ENCODE data around the gene CACNG7. TPM values are rescaled to one million over a fixed set of nuclear protein-coding genes. Genes with fewer than 3 reads are reported as not detected.

CACNG7 gene
- total and polyA plus RNA-seq, 10 of the 15 experiments (the other 5 are each of a cell fraction or from before 2014, with no cell fraction given): not detected

GRCh38 chr19:53874606-53874990 lies 34.5 kb upstream of the CACNG7 start (continued):
- TF ChIP-seq YY1 (IDR thresholded peaks at IDR 0.05; ENCODE audit: low read depth, low read length) (no peak), POU2F2 (IDR thresholded peaks at IDR 0.05; ENCODE audit: borderline replicate concordance, low read depth, low read length) (no peak), KAT2A (conservative IDR thresholded peaks at IDR 0.05; ENCODE audit: control insufficient read depth, low read depth, low read length) (no peak), USF2 (IDR thresholded peaks at IDR 0.05; ENCODE audit: borderline replicate concordance, low read depth, low read length) (no peak)

DNA sequence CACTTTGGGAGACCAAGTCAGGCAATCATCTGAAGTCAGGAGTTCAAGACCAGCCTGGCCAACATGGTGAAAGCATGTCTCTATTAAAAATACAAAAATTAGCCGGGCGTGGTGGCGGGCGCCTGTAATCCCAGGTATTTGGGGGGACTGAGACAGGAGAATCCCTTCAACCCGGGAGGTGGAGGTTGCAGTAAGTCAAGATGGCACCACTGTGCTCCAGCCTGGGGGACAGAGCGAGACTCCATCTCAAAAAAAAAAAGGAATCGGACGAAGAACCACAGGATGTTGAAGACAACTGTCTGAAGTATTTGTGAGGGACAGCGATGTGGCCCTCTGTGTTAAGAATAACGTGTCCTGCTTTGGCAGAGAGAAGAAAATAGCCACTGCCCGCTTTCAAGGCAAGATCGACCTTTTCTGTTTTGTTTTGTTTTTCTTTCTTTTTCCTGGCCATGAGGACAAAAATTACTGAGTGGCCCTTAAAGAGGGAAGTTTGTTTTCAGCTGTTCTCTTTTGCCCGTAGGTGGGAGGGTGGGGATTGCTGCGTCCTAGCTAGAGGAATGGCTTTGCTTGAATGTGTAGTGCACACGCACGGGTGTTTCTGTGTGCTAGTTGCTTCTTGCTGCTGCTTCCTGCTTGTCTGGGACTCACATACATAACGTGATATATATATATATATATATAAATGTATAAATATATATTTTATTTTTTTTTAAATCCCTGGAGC lies 33.3 kb upstream of the CACNG7 start:
- Histone ChIP-seq H3K4me1 (ENCODE audit: control insufficient read depth, insufficient read depth, low read length) (no peaks in the 10 kb centered on the region), H3K27ac (ENCODE audit: control insufficient read depth, insufficient read depth) (no peak overlapping the region), H3K4me2 (ENCODE audit: control insufficient read depth, insufficient read depth) (no peak overlapping the region), H3K36me3 (ENCODE audit: control insufficient read depth in 2 of 2, insufficient read depth in 2 of 2, low read length in 1 of 2) (no peaks in the 10 kb centered on the region), H3K27me3 (replicated peaks in 1 of 2; ENCODE audit: control insufficient read depth in 2 of 2, insufficient read depth in 2 of 2, low read length in 1 of 2) (no peaks in the 10 kb centered on the region), H3K9ac (ENCODE audit: control insufficient read depth, insufficient read depth, low read length) (no peak overlapping the region), H2AFZ (ENCODE audit: control insufficient read depth, low read depth, low read length) (no peak overlapping the region), H3K9me3 (replicated peaks; ENCODE audit: control insufficient read depth, insufficient read depth, low read length) (no peaks in the 10 kb centered on the region; the same call in 2 of the 3 replicates), H3K79me2 (ENCODE audit: control insufficient read depth, insufficient read depth, low read length) (no peaks in the 10 kb centered on the region), H3K4me3 (no peak overlapping the region), H4K20me1 (ENCODE audit: control insufficient read depth, insufficient read depth) (no peaks in the 10 kb centered on the region)
- SMC1A ChIA-PET (ENCODE audit: uncharacterized antibody, unreplicated experiment): no interaction called here
- RAD21 ChIA-PET (ENCODE audit: unreplicated experiment): no interaction called here
- no peak for DNase-seq (ENCODE audit: low read depth, low spot score)
- CTCF ChIA-PET: interaction anchor here (1.2 kb wide), 1 partner anchor 148 kb away, joined by 3 read pairs; no protein-coding TSS in a partner anchor
- ATAC-seq: no peak
- BruUV-seq (replicated peaks): no TSS peak
- no peak for FAIRE-seq
- 65% methylated on average over 17 of the region's 17 CpGs for WGBS (ENCODE audit: insufficient coverage, insufficient replicate concordance, low lambda C conversion rate, missing lambda C conversion rate)
- POLR2A ChIA-PET: no interaction called here
- intact Hi-C loops (cut with micrococcal nuclease; ENCODE audit: unreplicated experiment) (no loop called here), in situ Hi-C loops (cut with MboI) (no loop called here)
- TF ChIP-seq RAD21 (IDR thresholded peaks at IDR 0.05; ENCODE audit: insufficient read depth, low read depth, low read length): no peak
- no peak for TF ChIP-seq EZH2 (IDR thresholded peaks at IDR 0.05; ENCODE audit: borderline replicate concordance, control insufficient read depth, low read depth, low read length)
- TF ChIP-seq ZBTB11 (CRISPR knock-in tag; IDR thresholded peaks at IDR 0.05): no peak

Data from GM12878 (cell line).